Measurements from ENCODE around the gene PMVK. TPM values are rescaled to one million over a fixed set of nuclear protein-coding genes. Genes with fewer than 3 reads are reported as not detected.

Gene PMVK
- total and polyA plus RNA-seq, 2 of the 8 experiments (the other 6 are each of a cell fraction or from before 2014, with no cell fraction given), result 23.8 to 26.5 TPM

GRCh38 chr1:154906621-154907081 lies 29.9 kb downstream of the PMVK start:
- Histone ChIP-seq H2BK15ac (ENCODE audit: low read length) (no peak overlapping the region), H4K8ac (ENCODE audit: extremely low read depth, insufficient read depth, low read length) (no peak overlapping the region), H3K9ac (replicated peaks in 1 of 4; ENCODE audit: extremely low read depth in 1 of 4, low read depth in 3 of 4, low read length in 3 of 4) (no peak overlapping the region), H3K23me2 (ENCODE audit: low read depth, low read length) (no peaks in the 10 kb centered on the region), H3K4me1 (replicated peaks in 1 of 4; ENCODE audit: control insufficient read depth in 3 of 4, insufficient read depth in 4 of 4, low read length in 3 of 4) (no peaks in the 10 kb centered on the region), H3K14ac (ENCODE audit: insufficient read length) (no peak overlapping the region), H4K91ac (replicated peaks; ENCODE audit: insufficient read length, low read length) (no peak overlapping the region), H2BK120ac (replicated peaks; ENCODE audit: low read depth, low read length) (no peak overlapping the region), H3K27ac (ENCODE audit: low read depth, low read length) (no peak overlapping the region), H2BK5ac (ENCODE audit: low read depth, low read length) (no peak overlapping the region), H3K23ac (ENCODE audit: insufficient read length) (no peak overlapping the region), H2BK20ac (ENCODE audit: low read length) (no peak overlapping the region), H3K79me2 (ENCODE audit: control insufficient read depth in 1 of 2, insufficient read depth in 2 of 2, low read length in 2 of 2) (no peaks in the 10 kb centered on the region), H2AFZ (ENCODE audit: low read length) (no peak overlapping the region), H3K56ac (replicated peaks; ENCODE audit: insufficient read length, low read depth, low read length) (no peak overlapping the region), H3K4me2 (ENCODE audit: insufficient read depth in 1 of 2, low read depth in 2 of 2, low read length in 2 of 2) (no peak overlapping the region), H3K9me3 (ENCODE audit: insufficient read depth in 2 of 2, low read depth in 1 of 2, low read length in 1 of 2) (peaks cover 9 to 14% of the 10 kb centered on the region in 2 experiments; a peak in 3 of 4 replicates), H3K4ac (replicated peaks; ENCODE audit: insufficient read length, low read depth, low read length) (no peak overlapping the region), H3K36me3 (ENCODE audit: control insufficient read depth in 2 of 4, insufficient read depth in 4 of 4, low read length in 3 of 4) (no peaks in the 10 kb centered on the region), H2AK5ac (ENCODE audit: low read depth, low read length) (no peak overlapping the region), H4K20me1 (replicated peaks in 1 of 2; ENCODE audit: control insufficient read depth in 1 of 2, insufficient read depth in 2 of 2, low read length in 2 of 2) (no peaks in the 10 kb centered on the region), H2BK12ac (ENCODE audit: low read depth, low read length) (no peak overlapping the region), H3K27me3 (replicated peaks in 1 of 4; ENCODE audit: control insufficient read depth in 3 of 4, extremely low read depth in 1 of 4, insufficient read depth in 3 of 4, low read length in 3 of 4) (no peaks in the 10 kb centered on the region), H3K18ac (ENCODE audit: extremely low read depth, low read length) (no peak overlapping the region), H3K79me1 (ENCODE audit: low read depth, low read length) (no peaks in the 10 kb centered on the region), H3K4me3 (ENCODE audit: extremely low read depth in 1 of 4, insufficient read depth in 2 of 4, low read depth in 3 of 4, low read length in 4 of 4) (no peak overlapping the region), H4K5ac (ENCODE audit: insufficient read length, low read depth, low read length) (no peak overlapping the region)
- FAIRE-seq (no peak), DNase-seq (ENCODE audit: low read depth in 1 of 2, low spot score in 2 of 2) (no peak)
- CTCF ChIA-PET (ENCODE audit: partially characterized antibody), result interaction anchor here (0.7 to 1.5 kb wide), 19 partner anchors 10 to 360 kb away, joined by 3 to 8 read pairs (median 4); partner anchors contain the start of gene PMVK
- 93% methylated on average over 7 of the region's 7 CpGs; no CpG with 5 or more reads in 1 of the 2 experiments for WGBS, 2 experiments (ENCODE audit: extremely low coverage in 1 of 2, insufficient coverage in 1 of 2, insufficient read length in 1 of 2, insufficient replicate concordance in 2 of 2, low coverage in 1 of 2, low lambda C conversion rate in 2 of 2, missing lambda C conversion rate in 1 of 2)
- POLR2A ChIA-PET (ENCODE audit: partially characterized antibody), result interaction anchor here (0.8 kb wide), 1 partner anchor 27 kb away, joined by 3 read pairs; no protein-coding TSS in a partner anchor
- TF ChIP-seq PHF8 (conservative IDR thresholded peaks at IDR 0.05; ENCODE audit: low read depth, low read length), result no peak

All from H1 (cell line).